ENCODE results near the gene LRTM1.

The LRTM1 gene

GRCh38 chr3:54939557-54940300 lies 11.9 kb upstream of the LRTM1 start:
- Histone ChIP-seq H3K36me3 (no peaks in the 10 kb centered on the region), H3K9me3 (no peaks in the 10 kb centered on the region), H3K4me1 (no peaks in the 10 kb centered on the region), H3K4me3 (ENCODE audit: low read depth, low read length) (no peak overlapping the region), H3K27me3 (no peaks in the 10 kb centered on the region)
- no peak for TF ChIP-seq CTCF (IDR thresholded peaks at IDR 0.05; ENCODE audit: low read depth, low read length)
- DNase-seq: no peak

- no peak overlapping the region for H3K4me3 ChIP-seq (ENCODE audit: low read depth, low read length)
- no peaks in the 10 kb centered on the region for H3K9me3 ChIP-seq
- H3K36me3 ChIP-seq: no peaks in the 10 kb centered on the region
- no peaks in the 10 kb centered on the region for H3K4me1 ChIP-seq
- DNase-seq: no peak
- TF ChIP-seq CTCF (IDR thresholded peaks at IDR 0.05; ENCODE audit: low read depth, low read length): no peak
- H3K27me3 ChIP-seq: no peaks in the 10 kb centered on the region
Observed at GRCh38 chr3:54936561-54936960, 8.7 kb upstream of the LRTM1 start.

GRCh38 chr3:54935869-54936268 lies 8.0 kb upstream of the LRTM1 start:
- Histone ChIP-seq H3K27me3 (no peaks in the 10 kb centered on the region), H3K36me3 (no peaks in the 10 kb centered on the region), H3K4me1 (no peaks in the 10 kb centered on the region), H3K4me3 (ENCODE audit: low read depth, low read length) (no peak overlapping the region), H3K9me3 (no peaks in the 10 kb centered on the region)
- no peak for TF ChIP-seq CTCF (IDR thresholded peaks at IDR 0.05; ENCODE audit: low read depth, low read length)
- no peak for DNase-seq

- no peak overlapping the region for H3K4me3 ChIP-seq (ENCODE audit: low read depth, low read length)
- no peaks in the 10 kb centered on the region for H3K4me1 ChIP-seq
- no peak for DNase-seq
- TF ChIP-seq CTCF (IDR thresholded peaks at IDR 0.05; ENCODE audit: low read depth, low read length): no peak
- H3K36me3 ChIP-seq: no peaks in the 10 kb centered on the region
- no peaks in the 10 kb centered on the region for H3K27me3 ChIP-seq
- no peaks in the 10 kb centered on the region for H3K9me3 ChIP-seq
Observed at GRCh38 chr3:54932606-54933005, 4.7 kb upstream of the LRTM1 start.

GRCh38 chr3:54931182-54931581 lies 3.3 kb upstream of the LRTM1 start:
- Histone ChIP-seq H3K4me3 (ENCODE audit: low read depth, low read length) (no peak overlapping the region), H3K4me1 (no peaks in the 10 kb centered on the region), H3K27me3 (no peaks in the 10 kb centered on the region), H3K9me3 (no peaks in the 10 kb centered on the region), H3K36me3 (no peaks in the 10 kb centered on the region)
- DNase-seq: no peak
- TF ChIP-seq CTCF (IDR thresholded peaks at IDR 0.05; ENCODE audit: low read depth, low read length): no peak

GRCh38 chr3:54918516-54918915 lies 9.3 kb downstream of the LRTM1 start:
- TF ChIP-seq CTCF (IDR thresholded peaks at IDR 0.05; ENCODE audit: low read depth, low read length): no peak
- Histone ChIP-seq H3K4me3 (ENCODE audit: low read depth, low read length) (no peak overlapping the region), H3K36me3 (no peaks in the 10 kb centered on the region), H3K27me3 (no peaks in the 10 kb centered on the region), H3K4me1 (no peaks in the 10 kb centered on the region), H3K9me3 (no peaks in the 10 kb centered on the region)
- DNase-seq: no peak
